NCI-H345 treated with DMSO at 0.1 percent for 48 hours (cell line): ENCODE results near the gene KLF17.

ENCODE experiments used
- DNase-seq: peaks from one replicate; lab custom pipeline; 2025; ENCODE audit not compliant: unreplicated experiment; lab: John Stamatoyannopoulos, UW

Gene KLF17, protein sequence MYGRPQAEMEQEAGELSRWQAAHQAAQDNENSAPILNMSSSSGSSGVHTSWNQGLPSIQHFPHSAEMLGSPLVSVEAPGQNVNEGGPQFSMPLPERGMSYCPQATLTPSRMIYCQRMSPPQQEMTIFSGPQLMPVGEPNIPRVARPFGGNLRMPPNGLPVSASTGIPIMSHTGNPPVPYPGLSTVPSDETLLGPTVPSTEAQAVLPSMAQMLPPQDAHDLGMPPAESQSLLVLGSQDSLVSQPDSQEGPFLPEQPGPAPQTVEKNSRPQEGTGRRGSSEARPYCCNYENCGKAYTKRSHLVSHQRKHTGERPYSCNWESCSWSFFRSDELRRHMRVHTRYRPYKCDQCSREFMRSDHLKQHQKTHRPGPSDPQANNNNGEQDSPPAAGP

DNA sequence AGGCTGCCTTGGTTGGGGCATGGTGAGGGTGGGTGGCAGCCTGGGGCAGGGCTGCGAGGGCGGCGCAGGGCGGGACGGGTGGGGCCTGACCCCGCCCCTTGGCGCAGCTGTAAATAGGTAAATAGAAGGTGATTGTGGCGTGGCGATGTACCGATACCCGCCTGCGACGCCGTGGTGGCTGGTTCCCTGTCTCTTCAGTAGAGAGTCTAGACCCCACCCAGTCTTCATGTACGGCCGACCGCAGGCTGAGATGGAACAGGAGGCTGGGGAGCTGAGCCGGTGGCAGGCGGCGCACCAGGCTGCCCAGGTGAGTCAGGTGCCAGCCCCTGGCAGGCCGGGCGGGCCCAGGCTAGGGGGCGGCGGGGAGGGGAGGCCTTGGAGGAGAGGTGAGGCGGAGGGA, at the start of gene KLF17:
Gene KLF17 (plus strand): TSS at position 140 of the 400 bp plus-strand sequence. CDS start 87 bp downstream, at position 227.
- no peak for DNase-seq

DNA sequence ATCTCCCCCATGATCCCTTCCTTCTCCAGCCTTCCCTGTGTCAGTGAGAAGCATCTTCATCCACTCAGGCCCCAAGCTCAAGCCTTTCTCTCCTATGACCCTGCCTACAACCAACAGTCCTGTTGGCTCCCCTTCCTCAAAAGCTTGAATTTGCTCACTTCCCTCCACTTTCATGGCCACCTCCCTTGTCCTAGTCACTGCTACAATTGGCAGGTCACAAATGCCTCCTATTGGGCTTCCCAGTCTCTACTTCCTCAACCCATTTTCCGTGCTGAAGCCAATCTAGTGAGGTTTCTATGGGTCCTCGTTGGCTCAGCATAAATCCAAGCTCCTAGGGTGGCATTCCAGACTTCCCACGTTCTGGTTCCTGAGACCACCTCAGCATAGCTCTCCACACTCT, 47.2 kb upstream of the KLF17 start:
- no peak for DNase-seq

DNA sequence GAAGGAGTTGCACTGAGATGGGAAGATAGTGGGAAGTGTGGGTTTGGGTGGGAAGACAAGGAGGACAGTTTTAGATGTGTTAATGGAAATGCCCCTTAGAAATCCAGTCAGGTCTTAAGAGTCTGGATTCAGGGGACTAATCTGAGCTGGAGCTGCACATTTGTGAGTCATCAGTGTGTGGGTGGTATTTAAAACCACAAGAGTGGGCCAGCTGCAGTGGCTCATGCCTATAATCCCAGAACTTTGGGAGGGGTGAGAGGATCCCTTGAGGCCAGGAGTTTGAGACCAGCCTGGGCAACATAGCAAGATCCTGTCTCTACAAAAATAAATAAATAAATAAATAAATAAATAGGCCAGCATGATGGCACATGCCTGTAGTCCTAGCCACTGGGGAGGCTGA, 46.4 kb upstream of the KLF17 start:
- DNase-seq: no peak

- no peak for DNase-seq
These were observed 45.8 kb upstream of the KLF17 start for GRCh38 chr1:44072821-44073220.

GRCh38 chr1:44073528-44073927, 45.1 kb upstream of the KLF17 start:
- no peak for DNase-seq

DNA sequence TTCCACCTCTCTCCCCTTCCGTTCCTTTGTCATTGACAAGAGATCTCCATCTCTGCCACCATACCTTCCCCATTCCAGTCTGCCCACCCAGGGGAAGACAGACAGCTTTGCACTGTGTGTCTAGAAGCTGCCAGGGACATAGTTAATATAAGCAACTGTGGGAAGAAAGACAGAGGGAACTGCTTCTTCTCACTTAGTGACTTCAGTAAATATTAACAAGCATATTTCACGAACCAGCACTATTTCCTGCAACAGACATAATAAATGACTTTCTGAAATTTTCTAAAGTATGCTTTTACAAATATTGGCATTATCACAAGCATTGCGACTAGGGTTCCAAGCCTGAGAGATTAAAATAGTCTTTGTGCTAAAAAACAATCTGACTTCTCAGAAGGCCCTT, 44.2 kb upstream of the KLF17 start:
- no peak for DNase-seq

GRCh38 chr1:44076066-44076465, 42.6 kb upstream of the KLF17 start:
- DNase-seq: no peak

DNA sequence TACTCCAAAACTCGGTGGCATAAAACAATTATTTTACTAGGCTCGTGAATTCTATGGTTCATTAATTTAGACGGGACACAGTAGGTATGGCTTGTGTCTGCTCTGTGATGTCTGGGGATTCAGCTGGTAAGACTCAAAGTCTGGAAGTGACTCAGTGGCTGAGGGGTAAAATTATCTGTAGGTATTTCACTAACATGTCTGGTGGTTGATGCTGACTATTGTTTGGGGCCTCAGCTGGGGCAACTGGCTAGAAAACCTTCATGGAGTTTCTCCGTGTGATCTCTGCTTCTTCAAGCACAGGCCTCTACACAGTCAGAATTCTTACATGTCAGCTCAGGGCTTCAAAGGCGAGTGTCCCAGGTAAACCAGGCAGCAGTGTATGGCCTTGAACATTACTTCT, 41.2 kb upstream of the KLF17 start:
- DNase-seq: no peak

- no peak for DNase-seq
These were observed 40.5 kb upstream of the KLF17 start for GRCh38 chr1:44078104-44078503.

- DNase-seq: no peak
These were observed 39.1 kb upstream of the KLF17 start for GRCh38 chr1:44079566-44079965.

DNA sequence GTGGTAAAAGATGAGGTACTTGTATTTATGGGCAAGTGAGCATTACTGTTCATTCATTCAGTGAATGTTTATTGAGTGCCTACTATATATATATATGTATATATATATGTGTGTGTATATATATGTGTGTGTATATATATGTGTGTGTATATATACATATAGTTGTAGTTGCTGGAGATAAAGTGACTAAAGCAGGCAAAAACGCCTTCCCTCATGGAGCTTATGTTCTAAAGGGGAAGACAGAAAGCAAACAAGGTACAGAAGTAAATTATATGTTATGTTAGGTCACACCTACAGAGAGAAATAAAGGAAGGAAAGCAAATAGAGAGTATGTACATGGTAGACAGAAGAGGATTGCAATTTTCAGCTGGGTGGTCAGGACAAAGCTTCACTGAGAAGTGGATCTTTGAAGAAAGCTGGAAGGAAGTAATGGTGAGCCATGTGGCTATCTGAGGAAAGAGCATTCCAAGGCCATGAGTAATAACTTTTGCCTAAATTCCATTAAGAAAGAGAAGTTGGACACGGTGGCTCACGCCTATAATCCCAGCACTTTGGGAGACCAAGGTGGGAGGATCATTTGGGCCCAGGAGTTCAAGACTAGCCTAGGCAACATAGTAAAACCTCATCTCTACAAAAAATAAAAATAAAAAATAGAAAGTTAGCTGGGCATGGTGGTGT, 33.5 kb upstream of the KLF17 start:
- no peak for DNase-seq

GRCh38 chr1:44086692-44087474, 31.7 kb upstream of the KLF17 start:
- DNase-seq: peak; percentile 16

GRCh38 chr1:44089371-44090048, 29.1 kb upstream of the KLF17 start:
- DNase-seq: peak; percentile 18

DNA sequence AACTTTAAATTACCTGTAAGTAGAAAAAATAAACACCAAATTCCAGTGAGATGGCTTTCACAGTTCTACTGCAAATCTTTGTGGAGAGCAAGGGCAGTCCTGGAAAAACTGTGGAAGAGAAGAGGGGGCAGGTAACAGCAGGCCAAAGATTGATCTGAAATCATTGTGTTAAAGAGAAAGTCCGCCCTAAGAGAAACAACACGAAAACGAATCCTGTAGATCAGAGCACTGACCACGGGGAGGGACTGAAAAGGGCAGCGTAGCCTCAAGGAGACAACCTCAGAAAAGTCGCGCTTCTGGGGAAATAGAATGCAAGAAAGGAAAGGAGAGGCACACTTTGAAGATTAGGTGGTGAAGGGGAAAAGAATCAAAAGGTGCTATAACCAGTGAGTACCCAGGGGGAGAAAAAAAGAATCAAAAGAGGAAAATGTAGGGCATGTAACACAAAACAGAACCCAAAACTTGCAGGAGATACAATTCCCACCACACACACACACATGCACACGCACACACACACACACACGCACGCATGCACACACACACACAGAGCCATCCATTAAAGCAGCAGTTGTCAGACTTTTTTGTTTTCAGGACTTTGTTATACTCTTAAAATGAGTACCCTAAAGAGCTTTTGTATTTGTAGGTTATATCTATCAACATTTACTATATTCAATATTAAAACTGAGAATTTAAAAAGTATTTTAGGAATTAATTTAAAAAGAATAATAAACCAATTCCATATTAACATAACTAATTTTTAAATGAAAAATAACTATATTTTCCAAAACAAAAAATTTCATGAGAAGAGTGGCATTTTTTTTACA, 28.0 kb upstream of the KLF17 start:
- DNase-seq: no peak

GRCh38 chr1:44094047-44094446, 24.6 kb upstream of the KLF17 start:
- no peak for DNase-seq

DNA sequence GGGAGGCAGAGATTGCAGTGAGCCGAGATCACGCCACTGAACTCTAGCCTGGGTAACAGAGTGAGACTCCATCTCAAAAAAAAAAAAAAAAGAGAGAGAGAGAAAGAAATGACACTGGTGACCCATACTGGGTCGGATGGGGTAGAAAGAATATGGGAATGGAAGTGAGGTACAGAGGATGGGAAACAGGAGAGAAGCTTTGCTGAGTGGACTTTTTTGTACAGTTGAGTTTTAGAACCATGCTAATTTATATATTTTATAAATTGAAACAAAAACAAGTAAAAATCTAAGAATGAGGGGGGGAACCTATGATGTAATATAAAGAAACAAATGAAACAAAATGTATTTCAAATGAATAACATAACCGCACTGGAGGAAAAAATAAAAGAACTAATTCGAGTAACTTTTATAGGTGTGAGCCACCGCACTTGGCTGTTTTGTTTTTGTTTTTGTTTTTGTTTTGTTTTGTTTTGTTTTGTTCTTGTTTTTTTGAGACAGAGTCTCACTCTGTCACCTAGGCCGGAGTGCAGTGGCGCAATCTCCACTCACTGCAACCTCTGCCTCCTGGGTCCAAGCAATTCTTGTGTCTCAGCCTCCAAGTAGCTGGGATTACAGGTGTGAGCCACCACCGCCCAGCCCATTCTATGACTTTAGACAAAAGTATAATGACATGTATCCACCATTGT, 18.3 kb upstream of the KLF17 start:
- no peak for DNase-seq

DNA sequence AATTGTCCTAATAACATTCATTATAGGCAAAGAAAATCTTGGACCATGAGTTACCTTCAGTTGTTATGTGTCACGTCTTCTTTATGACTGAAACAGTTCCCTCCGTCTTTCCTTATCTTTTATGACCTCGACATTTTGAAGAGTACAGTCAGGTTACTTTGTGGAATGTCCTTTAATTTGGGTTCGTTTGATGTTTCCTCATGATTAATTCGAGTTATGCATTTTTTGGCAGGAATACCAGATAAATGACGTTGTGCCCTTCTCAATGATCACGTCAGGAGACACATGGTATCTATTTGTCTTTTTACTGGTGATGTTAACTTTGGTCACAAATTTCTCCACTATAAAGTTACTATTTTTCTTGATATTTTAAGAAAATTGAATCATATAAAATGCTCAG, 17.3 kb upstream of the KLF17 start:
- no peak for DNase-seq

- no peak for DNase-seq
These were observed 15.1 kb upstream of the KLF17 start for GRCh38 chr1:44103270-44104131.

- no peak for DNase-seq
These were observed 12.8 kb upstream of the KLF17 start for GRCh38 chr1:44105810-44106209.
